GM12878 (cell line): ENCODE measurements around the gene ABI1. TPM values are rescaled to one million over a fixed set of nuclear protein-coding genes. Genes with fewer than 3 reads are reported as not detected.

ENCODE experiments used
- ATAC-seq: fragments of 200-7000 bp; cut with Tn5 transposase; 3 replicates; pipeline ENCODE4 v1.9.1; 2020; ENCODE audit warnings: mild to moderate bottlenecking, moderate library complexity
- BruUV-seq: library from RNA; stranded (reverse); fragments of 400-500 nt; replicated peaks from 2 replicates; lab custom pipeline; 2021; lab: Mats Ljungman, UMichigan
- CTCF ChIA-PET: fragments of 300-600 bp; sonication (Branson Sonifier 250); formaldehyde crosslinking; extraction: SDS; loops from one replicate; lab custom pipeline; 2021; ENCODE audit warnings: inconsistent platforms; lab: Yijun Ruan, JAX
- POLR2A ChIA-PET: fragments of 350-600 bp; formaldehyde crosslinking; extraction: SDS; loops from one replicate; lab custom pipeline; 2021; ENCODE audit warnings: inconsistent platforms; lab: Charles Lee
- RAD21 ChIA-PET: fragments of 300-600 bp; sonication (Branson Sonifier 250); formaldehyde crosslinking; loops from one replicate; lab custom pipeline; 2023; ENCODE audit warnings: antibody characterized with exemption; ENCODE audit not compliant: unreplicated experiment; lab: Charles Lee
- SMC1A ChIA-PET: fragments of 300-600 bp; sonication (Branson Sonifier 250); formaldehyde crosslinking; loops from one replicate; lab custom pipeline; 2023; ENCODE audit not compliant: unreplicated experiment, uncharacterized antibody; lab: Charles Lee
- DNase-seq: peaks from one replicate; pipeline ENCODE4 v3.0.0-alpha.2; 2011; ENCODE audit warnings: low read depth, low spot score
- FAIRE-seq: peaks from 3 replicates; lab custom pipeline; 2011; peaks lifted over from hg19 to GRCh38; lab: Jason Lieb, UNC
- H2AFZ ChIP-seq: 2 replicates; pipeline ENCODE4 v1.6.0; 2011; ENCODE audit warnings: low read depth, low read length, control low read depth; ENCODE audit not compliant: control insufficient read depth
- H3K27ac ChIP-seq: 2 replicates; pipeline ENCODE4 v1.5.1; 2011; ENCODE audit warnings: control low read depth; ENCODE audit not compliant: control insufficient read depth, insufficient read depth
- H3K27me3 ChIP-seq, 2 experiments: replicated peaks in 1 of 2; 2 replicates each; pipeline versions ENCODE4 v1.6.0 to v1.6.1; 2011; ENCODE audit warnings: low read length in 1 of 2; ENCODE audit not compliant: control insufficient read depth in 2 of 2, insufficient read depth in 2 of 2
- H3K36me3 ChIP-seq, 2 experiments: 2 replicates each; pipeline ENCODE4 v1.5.1; 2011; ENCODE audit warnings: low read length in 1 of 2; ENCODE audit not compliant: control insufficient read depth in 2 of 2, insufficient read depth in 2 of 2
- H3K4me1 ChIP-seq: 2 replicates; pipeline ENCODE4 v1.6.1; 2011; ENCODE audit warnings: mild to moderate bottlenecking, low read length, moderate library complexity, mixed read lengths; ENCODE audit not compliant: control insufficient read depth, insufficient read depth
- H3K4me2 ChIP-seq: 2 replicates; pipeline ENCODE4 v1.6.0; 2011; ENCODE audit warnings: control low read depth; ENCODE audit not compliant: control insufficient read depth, insufficient read depth
- H3K4me3 ChIP-seq: fragments of 200-600 bp; sonication (generic); 2 replicates; pipeline ENCODE4 v1.5.1; 2016
- H3K79me2 ChIP-seq: 2 replicates; pipeline ENCODE4 v1.6.0; 2011; ENCODE audit warnings: low read length; ENCODE audit not compliant: control insufficient read depth, insufficient read depth
- H3K9ac ChIP-seq: 2 replicates; pipeline ENCODE4 v1.8.0; 2011; ENCODE audit warnings: low read length, control low read depth, mixed read lengths; ENCODE audit not compliant: control insufficient read depth, insufficient read depth
- H3K9me3 ChIP-seq: replicated peaks from 3 replicates; pipeline ENCODE4 v1.5.1; 2011; ENCODE audit warnings: mild to moderate bottlenecking, low read length; ENCODE audit not compliant: control insufficient read depth, insufficient read depth
- H4K20me1 ChIP-seq: 2 replicates; pipeline ENCODE4 v1.6.0; 2011; ENCODE audit not compliant: control insufficient read depth, insufficient read depth
- BMI1 ChIP-seq: fragments of 450-650 bp; IDR thresholded peaks from 2 replicates; pipeline ENCODE4 v1.6.1; 2016; ENCODE audit warnings: mild to moderate bottlenecking, moderate library complexity, borderline replicate concordance
- CBFB ChIP-seq: IDR thresholded peaks from 2 replicates; pipeline ENCODE4 v1.6.1; 2016; ENCODE audit warnings: antibody characterized with exemption, low read depth
- CREM ChIP-seq: IDR thresholded peaks from 2 replicates; pipeline ENCODE4 v1.6.1; 2014; ENCODE audit warnings: antibody characterized with exemption, low read depth
- ETV6 ChIP-seq, 2 experiments: fragments of 450-650 bp in 1 of 2; IDR thresholded peaks in 1 of 2; conservative IDR thresholded peaks in 1 of 2; 2 replicates each; pipeline ENCODE4 v1.6.1; 2014; ENCODE audit warnings: antibody characterized with exemption in 1 of 2, borderline replicate concordance in 1 of 2, low read depth in 1 of 2, mild to moderate bottlenecking in 1 of 2, moderate library complexity in 1 of 2
- GATAD2B ChIP-seq: fragments of 450-650 bp; conservative IDR thresholded peaks from 2 replicates; pipeline ENCODE4 v1.6.1; 2017; ENCODE audit warnings: low read depth, mild to moderate bottlenecking, moderate library complexity
- IKZF1 ChIP-seq: fragments of 450-650 bp; conservative IDR thresholded peaks from 2 replicates; pipeline ENCODE4 v1.6.1; 2017; ENCODE audit warnings: antibody characterized with exemption, mild to moderate bottlenecking
- IKZF2 ChIP-seq, 2 experiments: fragments of 450-650 bp; IDR thresholded peaks; 2 replicates each; pipeline ENCODE4 v1.6.1; 2017; ENCODE audit warnings: mild to moderate bottlenecking in 2 of 2, moderate library complexity in 2 of 2
- IRF4 ChIP-seq: IDR thresholded peaks from 2 replicates; pipeline ENCODE4 v1.6.1; 2011; ENCODE audit warnings: low read depth, low read length
- NFYA ChIP-seq: IDR thresholded peaks from 2 replicates; pipeline ENCODE4 v1.6.1; 2011; ENCODE audit warnings: low read depth, mild to moderate bottlenecking, low read length, improper control_type of control experiment, borderline replicate concordance
- RB1 ChIP-seq: fragments of 450-650 bp; formaldehyde crosslinking; IDR thresholded peaks from 2 replicates; pipeline ENCODE4 v1.6.1; 2017; ENCODE audit warnings: mild to moderate bottlenecking, borderline replicate concordance
- RBBP5 ChIP-seq: fragments of 200-600 bp; sonication (generic); conservative IDR thresholded peaks from 2 replicates; pipeline ENCODE4 v1.6.1; 2016
- SMC3 ChIP-seq: IDR thresholded peaks from 2 replicates; pipeline ENCODE4 v1.6.1; 2011; ENCODE audit warnings: low read length, improper control_type of control experiment, borderline replicate concordance
- SREBF2 ChIP-seq: IDR thresholded peaks from 2 replicates; pipeline ENCODE4 v1.6.1; 2012; ENCODE audit warnings: mild to moderate bottlenecking, low read length
- ZBED1 ChIP-seq: IDR thresholded peaks from 2 replicates; pipeline ENCODE4 v1.6.1; 2016; ENCODE audit warnings: borderline replicate concordance
- ZNF207 ChIP-seq: fragments of 450-650 bp; IDR thresholded peaks from 2 replicates; pipeline ENCODE4 v1.6.1; 2014; ENCODE audit warnings: antibody characterized with exemption, mild to moderate bottlenecking, borderline replicate concordance
- WGBS: methylation state at CpG from one replicate; pipeline ENCODE4 v1.1.6; 2016; ENCODE audit warnings: low lambda C conversion rate; ENCODE audit not compliant: insufficient replicate concordance, insufficient coverage; ENCODE audit errors: missing lambda C conversion rate; 5-methylcytosine and 5-hydroxymethylcytosine counted together
- in situ Hi-C: fragments of 300-500 bp; cut with MboI; formaldehyde crosslinking; loops from 9 replicates; pipeline ENCODE4 v1.14.3; 2018; ENCODE audit warnings: mixed read lengths
- intact Hi-C: fragments of 100-400 bp; cut with micrococcal nuclease; formaldehyde crosslinking; loops from one replicate; pipeline ENCODE4 v1.14.2; 2022; ENCODE audit not compliant: unreplicated experiment
- polyA plus RNA-seq, 11 experiments: library from polyadenylated mRNA; depleted of rRNA in 4 of 11; unstranded in 6 of 11; stranded (reverse) in 5 of 11; fragments of >200 nt; fragmentation: Nextera tagmentation in 4 of 11; fragmentation: Illumina TruSeq in 1 of 11; extraction: Ambion mirVana in 4 of 11; extraction: Trizol in 1 of 11; gene quantifications; 1 replicate in 1 of 11; 2 replicates in 10 of 11; pipeline versions ENCODE4 v1.2.1 to v1.2.3, GENCODE V29; 2011 to 2016; ENCODE audit warnings: inconsistent platforms in 2 of 11, missing spikeins in 2 of 11, low read depth in 1 of 11
- total RNA-seq, 4 experiments: library from RNA; depleted of rRNA in 3 of 4; stranded (reverse); fragments of >200 nt in 3 of 4; fragmentation: Illumina TruSeq in 1 of 4; extraction: Trizol in 1 of 4; gene quantifications; 2 replicates each; pipeline versions ENCODE4 v1.2.1 to v1.2.3, GENCODE V29; 2013 to 2021
- TF ChIP-seq, protein P1 (sequence below): IDR thresholded peaks from 2 replicates; pipeline ENCODE4 v1.6.1; 2012; ENCODE audit warnings: low read length, inconsistent platforms
- TF ChIP-seq, protein P2 (sequence below): fragments of 150-350 bp; IDR thresholded peaks from 2 replicates; pipeline ENCODE4 v1.6.1; 2014; ENCODE audit warnings: mild to moderate bottlenecking, low read depth, low read length

Gene ABI1
- total and polyA plus RNA-seq, 10 of the 15 experiments (the other 5 are each of a cell fraction or from before 2014, with no cell fraction given): 31.2 to 73.2 (median 50.7) TPM

DNA sequence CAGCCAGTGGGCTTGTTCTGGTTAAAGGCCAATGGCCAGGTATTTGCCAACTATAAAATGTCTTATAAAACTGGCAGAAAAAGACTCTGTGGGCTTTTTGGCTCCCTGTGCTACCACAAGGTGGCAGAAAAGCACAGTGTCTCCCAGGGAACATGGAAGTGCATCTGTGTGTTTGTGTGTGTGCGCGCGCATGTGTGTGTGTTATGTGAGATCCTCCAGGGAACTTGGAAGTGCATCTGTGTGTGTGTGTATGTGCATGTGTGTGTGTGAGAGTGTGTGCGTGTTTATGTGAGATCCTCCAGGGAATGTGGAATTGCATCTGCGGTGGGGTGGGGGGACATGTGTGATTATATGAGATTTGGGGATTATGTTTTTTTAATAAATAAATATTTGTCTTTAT, 30.2 kb upstream of the ABI1 start (continued):
- TF ChIP-seq IRF4 (0 out of 2 replicates have a peak, but pooled peaks have one; percentile 28), SMC3 (peak; percentile 61), NFYA (no peak), ETV6 (conservative IDR thresholded peaks at IDR 0.05 in 1 of 2, IDR thresholded peaks at IDR 0.05 in 1 of 2; ENCODE audit: borderline replicate concordance in 1 of 2, low read depth in 1 of 2) (no peak), IKZF2 (IDR thresholded peaks at IDR 0.05) (0 out of 4 replicates have a peak, but pooled peaks of 1 of the 2 experiments have one; percentile 29), CREM (no peak), ZBED1 (no peak), RBBP5 (no peak), ZNF207 (no peak), GATAD2B (no peak)
- TF ChIP-seq, protein P1, sequence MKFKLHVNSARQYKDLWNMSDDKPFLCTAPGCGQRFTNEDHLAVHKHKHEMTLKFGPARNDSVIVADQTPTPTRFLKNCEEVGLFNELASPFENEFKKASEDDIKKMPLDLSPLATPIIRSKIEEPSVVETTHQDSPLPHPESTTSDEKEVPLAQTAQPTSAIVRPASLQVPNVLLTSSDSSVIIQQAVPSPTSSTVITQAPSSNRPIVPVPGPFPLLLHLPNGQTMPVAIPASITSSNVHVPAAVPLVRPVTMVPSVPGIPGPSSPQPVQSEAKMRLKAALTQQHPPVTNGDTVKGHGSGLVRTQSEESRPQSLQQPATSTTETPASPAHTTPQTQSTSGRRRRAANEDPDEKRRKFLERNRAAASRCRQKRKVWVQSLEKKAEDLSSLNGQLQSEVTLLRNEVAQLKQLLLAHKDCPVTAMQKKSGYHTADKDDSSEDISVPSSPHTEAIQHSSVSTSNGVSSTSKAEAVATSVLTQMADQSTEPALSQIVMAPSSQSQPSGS: no peak

DNA sequence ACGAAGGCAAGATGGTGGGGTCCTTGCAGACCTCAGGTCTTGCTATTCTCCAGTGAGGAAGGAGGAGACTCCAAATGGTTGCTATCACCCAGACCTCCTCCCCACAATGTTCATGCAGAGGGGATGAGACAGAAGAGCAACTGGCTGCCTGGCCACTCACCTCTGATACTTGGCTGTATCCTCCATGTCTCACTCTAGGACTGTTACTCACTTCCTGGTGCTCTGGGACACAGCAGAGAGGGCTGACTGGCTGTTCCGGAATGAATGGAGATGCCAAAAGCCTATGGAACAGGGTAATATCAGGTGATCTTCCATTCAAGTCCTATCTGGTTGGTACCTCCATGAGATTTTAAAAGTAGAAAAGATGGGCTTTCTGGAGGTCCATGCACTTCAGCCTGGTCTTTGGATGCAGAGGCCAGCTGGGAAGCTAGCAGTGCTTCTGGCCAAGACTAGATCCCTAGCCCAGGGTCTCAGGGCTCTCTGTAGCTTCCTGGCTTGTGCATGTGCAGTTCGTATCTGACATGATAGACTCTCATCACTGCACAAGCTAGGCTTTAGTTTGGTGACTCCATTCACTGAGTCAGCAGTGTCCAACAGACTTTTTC, 27.0 kb upstream of the ABI1 start:
- no TSS peak for BruUV-seq
- H3K9me3 ChIP-seq: no peaks in the 10 kb centered on the region
- no peak overlapping the region for H2AFZ ChIP-seq
- intact Hi-C loops: no loop called here
- no peak overlapping the region for H3K4me2 ChIP-seq
- no peak for FAIRE-seq
- TF ChIP-seq SREBF2 (no peak), RB1 (no peak), CBFB (no peak), BMI1 (no peak), IKZF1 (no peak)
- TF ChIP-seq, protein P2, sequence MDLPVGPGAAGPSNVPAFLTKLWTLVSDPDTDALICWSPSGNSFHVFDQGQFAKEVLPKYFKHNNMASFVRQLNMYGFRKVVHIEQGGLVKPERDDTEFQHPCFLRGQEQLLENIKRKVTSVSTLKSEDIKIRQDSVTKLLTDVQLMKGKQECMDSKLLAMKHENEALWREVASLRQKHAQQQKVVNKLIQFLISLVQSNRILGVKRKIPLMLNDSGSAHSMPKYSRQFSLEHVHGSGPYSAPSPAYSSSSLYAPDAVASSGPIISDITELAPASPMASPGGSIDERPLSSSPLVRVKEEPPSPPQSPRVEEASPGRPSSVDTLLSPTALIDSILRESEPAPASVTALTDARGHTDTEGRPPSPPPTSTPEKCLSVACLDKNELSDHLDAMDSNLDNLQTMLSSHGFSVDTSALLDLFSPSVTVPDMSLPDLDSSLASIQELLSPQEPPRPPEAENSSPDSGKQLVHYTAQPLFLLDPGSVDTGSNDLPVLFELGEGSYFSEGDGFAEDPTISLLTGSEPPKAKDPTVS: no peak
- H3K4me3 ChIP-seq: no peak overlapping the region
- no peaks in the 10 kb centered on the region for H4K20me1 ChIP-seq
- H3K79me2 ChIP-seq: no peaks in the 10 kb centered on the region
- ChIA-PET SMC1A (no interaction called here), RAD21 (no interaction called here), POLR2A (no interaction called here), CTCF (interaction anchor here (1.2 to 1.6 kb wide), 2 partner anchors 11 to 473 kb away, joined by 3 to 4 read pairs; no protein-coding TSS in a partner anchor)
- no peak for ATAC-seq
- H3K36me3 ChIP-seq: no peaks in the 10 kb centered on the region
- H3K27me3 ChIP-seq: no peaks in the 10 kb centered on the region; a peak in 1 of 4 replicates
- no peak for DNase-seq
- H3K27ac ChIP-seq: no peak overlapping the region
- in situ Hi-C loops: no loop called here
- WGBS: 56% methylated on average over 3 of the region's 3 CpGs
- H3K9ac ChIP-seq: no peak overlapping the region
- H3K4me1 ChIP-seq: no peaks in the 10 kb centered on the region
